Skin epidermis (tissue), 12 donors: ENCODE data around the gene KPNA5.
"Not testable (repeated sequence)": the region's sequence is repeated elsewhere in the genome, so short reads cannot be mapped to it uniquely, and the experiment has no call there.

ENCODE experiments used
- H3K27ac ChIP-seq, 21 experiments: fragments of 200-600 bp; sonication (generic) in 11 of 21; one replicate each; pipeline ENCODE4 v1.5.0; 2020; ENCODE audit warnings: mild to moderate bottlenecking in 3 of 21, inconsistent platforms in 2 of 21, moderate library complexity in 2 of 21
- H3K4me3 ChIP-seq, 7 experiments: fragments of 200-600 bp; sonication (generic) in 2 of 7; one replicate each; pipeline ENCODE4 v1.5.0; 2020; ENCODE audit warnings: inconsistent platforms in 2 of 7, mild to moderate bottlenecking in 2 of 7, moderate library complexity in 1 of 7

KPNA5 gene

GRCh38 chr6:116680880-116681672 is at the start of gene KPNA5:
Gene KPNA5, plus strand, starts transcription at chr6:116681211. Its CDS starts 124 bp downstream, at chr6:116681335.
- Histone ChIP-seq H3K27ac (peak within 1 kb of the TSS; percentile 49 to 93 (median 87)), H3K4me3 (peak within 1 kb of the TSS; percentile 65 to 91 (median 80))

GRCh38 chr6:116631379-116631990 is 49.5 kb upstream of the KPNA5 start:
- no peak overlapping the region for H3K27ac ChIP-seq
- H3K4me3 ChIP-seq, result no peak overlapping the region

- no peak overlapping the region for H3K4me3 ChIP-seq
- H3K27ac ChIP-seq, result no peak overlapping the region
Observed at GRCh38 chr6:116633685-116634084, 47.3 kb upstream of the KPNA5 start.

GRCh38 chr6:116648156-116648555 is 32.9 kb upstream of the KPNA5 start:
- H3K4me3 ChIP-seq, result no peak overlapping the region

GRCh38 chr6:116649129-116649528 is 31.9 kb upstream of the KPNA5 start:
- H3K27ac ChIP-seq, result no peak overlapping the region
- H3K4me3 ChIP-seq, result no peak overlapping the region

More at GRCh38 chr6:116648156-116648555, 32.9 kb upstream of the KPNA5 start:
- no peak overlapping the region for H3K27ac ChIP-seq

GRCh38 chr6:116651916-116652315 is 29.1 kb upstream of the KPNA5 start:
- no peak overlapping the region for H3K27ac ChIP-seq
- no peak overlapping the region for H3K4me3 ChIP-seq

GRCh38 chr6:116661594-116661993 is 19.4 kb upstream of the KPNA5 start:
- Histone ChIP-seq H3K4me3 (no peak overlapping the region), H3K27ac (no peak overlapping the region)

- H3K4me3 ChIP-seq, result no peak overlapping the region
- no peak overlapping the region for H3K27ac ChIP-seq
Observed at GRCh38 chr6:116662202-116662601, 18.8 kb upstream of the KPNA5 start.

- Histone ChIP-seq H3K27ac (no peak overlapping the region), H3K4me3 (no peak overlapping the region)
Observed at GRCh38 chr6:116663308-116663707, 17.7 kb upstream of the KPNA5 start.

- not testable (repeated sequence) for H3K27ac ChIP-seq, H3K4me3 ChIP-seq
Observed at GRCh38 chr6:116664169-116664568, 16.8 kb upstream of the KPNA5 start.

GRCh38 chr6:116665464-116665863 is 15.5 kb upstream of the KPNA5 start:
- Histone ChIP-seq H3K4me3 (no peak overlapping the region), H3K27ac (no peak overlapping the region)

GRCh38 chr6:116666869-116667268 is 14.1 kb upstream of the KPNA5 start:
- Histone ChIP-seq H3K4me3 (no peak overlapping the region), H3K27ac (peak overlapping the region in 1 of 21 experiments; percentile 89)

- H3K4me3 ChIP-seq, result peak overlapping the region; percentile 73 to 97 (median 84)
- peak overlapping the region in 15 of 21 experiments; percentile 49 to 89 (median 86) for H3K27ac ChIP-seq
Observed at GRCh38 chr6:116667623-116668022, 13.4 kb upstream of the KPNA5 start.

- H3K4me3 ChIP-seq, result no peak overlapping the region
- H3K27ac ChIP-seq, result no peak overlapping the region
Observed at GRCh38 chr6:116672306-116672705, 8.7 kb upstream of the KPNA5 start.

- no peak overlapping the region for H3K27ac ChIP-seq
- no peak overlapping the region for H3K4me3 ChIP-seq
Observed at GRCh38 chr6:116676021-116676420, 5.0 kb upstream of the KPNA5 start.

- H3K4me3 ChIP-seq, result peak overlapping the region; percentile 65 to 91 (median 80)
- peak overlapping the region in 6 of 21 experiments; percentile 42 to 92 (median 86) for H3K27ac ChIP-seq
Observed at GRCh38 chr6:116682334-116682712, 1.3 kb downstream of the KPNA5 start.

GRCh38 chr6:116685437-116685993 is 4.5 kb downstream of the KPNA5 start:
- Histone ChIP-seq H3K27ac (no peak overlapping the region), H3K4me3 (no peak overlapping the region)

GRCh38 chr6:116686475-116687101 is 5.6 kb downstream of the KPNA5 start:
- H3K27ac ChIP-seq, H3K4me3 ChIP-seq: not testable (repeated sequence)

GRCh38 chr6:116691154-116691553 is 10.1 kb downstream of the KPNA5 start:
- no peak overlapping the region for H3K4me3 ChIP-seq

GRCh38 chr6:116692873-116693272 is 11.9 kb downstream of the KPNA5 start:
- not testable (repeated sequence) for H3K4me3 ChIP-seq, H3K27ac ChIP-seq

More at GRCh38 chr6:116691154-116691553, 10.1 kb downstream of the KPNA5 start:
- H3K27ac ChIP-seq, result no peak overlapping the region
